Lower leg skin (tissue), 4 donors: ENCODE data around the gene ETHE1. TPM values are rescaled to one million over a fixed set of nuclear protein-coding genes. Genes with fewer than 3 reads are reported as not detected.

ENCODE experiments used
- DNase-seq, 2 donors: peaks; one replicate each; pipeline ENCODE4 v3.0.0-alpha.2; 2019; ENCODE audit warnings: low spot score in 2 of 2
- H3K4me3 ChIP-seq: fragments of 200-600 bp; sonication (generic); 2 replicates; pipeline ENCODE4 v1.5.1; 2017; ENCODE audit warnings: mild to moderate bottlenecking, low read depth; ENCODE audit not compliant: poor library complexity, severe bottlenecking
- CTCF ChIP-seq, 3 donors: fragments of 450-650 bp; IDR thresholded peaks; one replicate each; pipeline ENCODE4 v1.5.1; 2016; ENCODE audit warnings: antibody characterized with exemption in 3 of 3, mild to moderate bottlenecking in 3 of 3, moderate library complexity in 2 of 3
- POLR2A ChIP-seq, 2 donors: fragments of 450-650 bp; IDR thresholded peaks; one replicate each; pipeline ENCODE4 v1.6.1; 2016 to 2017; ENCODE audit warnings: antibody characterized with exemption in 2 of 2, mild to moderate bottlenecking in 1 of 2, moderate library complexity in 1 of 2
- WGBS, 2 donors: methylation state at CpG; one replicate each; pipeline ENCODE4 v1.1.5; 2018; 5-methylcytosine and 5-hydroxymethylcytosine counted together
- intact Hi-C: fragments of 100-400 bp; cut with DNase I; formaldehyde crosslinking; loops from one replicate; pipeline ENCODE4 v1.15.0; 2023; ENCODE audit warnings: low total_unique reads
- total RNA-seq, 4 donors: library from RNA; depleted of rRNA; stranded (reverse); fragments of >200 nt; gene quantifications; one replicate each; pipeline ENCODE4 v1.1.0, GENCODE V29; 2016

The ETHE1 gene
- total RNA-seq, 4 donors from 2014 or later = 63.4 to 79.3 (median 72.8) TPM

- 86 to 90% methylated on average over 23 of the region's 23 CpGs for WGBS, 2 donors
- intact Hi-C loops = no loop called here
- TF ChIP-seq POLR2A (IDR thresholded peaks at IDR 0.05) (no peak), CTCF (IDR thresholded peaks at IDR 0.05) (no peak)
- no peak overlapping the region for H3K4me3 ChIP-seq
- DNase-seq = no peak
These were observed 24.5 kb downstream of the ETHE1 start for GRCh38 chr19:43502419-43502976.

- TF ChIP-seq CTCF (IDR thresholded peaks at IDR 0.05) = no peak
- TF ChIP-seq POLR2A (IDR thresholded peaks at IDR 0.05) = no peak
- 74 to 82% methylated on average over 43 of the region's 43 CpGs for WGBS, 2 donors
- no peak for DNase-seq
- H3K4me3 ChIP-seq = no peak overlapping the region
- intact Hi-C loops = no loop called here
These were observed 25.2 kb downstream of the ETHE1 start for GRCh38 chr19:43501661-43502418.

- H3K4me3 ChIP-seq = no peak overlapping the region
- WGBS, 2 donors = 89 to 90% methylated on average over 3 of the region's 3 CpGs
- TF ChIP-seq CTCF (IDR thresholded peaks at IDR 0.05) = no peak
- TF ChIP-seq POLR2A (IDR thresholded peaks at IDR 0.05) = no peak
- DNase-seq = no peak
- intact Hi-C loops = no loop called here
These were observed 28.0 kb downstream of the ETHE1 start for GRCh38 chr19:43499042-43499441.

- TF ChIP-seq POLR2A (IDR thresholded peaks at IDR 0.05) (no peak), CTCF (IDR thresholded peaks at IDR 0.05) (no peak)
- no peak overlapping the region for H3K4me3 ChIP-seq
- intact Hi-C loops = no loop called here
- DNase-seq = no peak
- WGBS, 2 donors = 77 to 79% methylated on average over 5 of the region's 5 CpGs
These were observed 28.7 kb downstream of the ETHE1 start for GRCh38 chr19:43498233-43498842.

- TF ChIP-seq CTCF (IDR thresholded peaks at IDR 0.05) (no peak), POLR2A (IDR thresholded peaks at IDR 0.05) (no peak)
- WGBS, 2 donors = 95 to 98% methylated on average over 7 of the region's 7 CpGs
- DNase-seq = no peak
- no peak overlapping the region for H3K4me3 ChIP-seq
- intact Hi-C loops = no loop called here
These were observed 30.0 kb downstream of the ETHE1 start for GRCh38 chr19:43496960-43497359.
